Measurements from ENCODE around the gene NECTIN1.

NECTIN1 gene

GRCh38 chr11:119634301-119634700 is 94.7 kb downstream of the NECTIN1 start:
- H3K4me3 ChIP-seq (ENCODE audit: control insufficient read depth, low read depth, low read length), result no peak overlapping the region
- no peak for DNase-seq (ENCODE audit: low read depth)
- TF ChIP-seq, protein P1, sequence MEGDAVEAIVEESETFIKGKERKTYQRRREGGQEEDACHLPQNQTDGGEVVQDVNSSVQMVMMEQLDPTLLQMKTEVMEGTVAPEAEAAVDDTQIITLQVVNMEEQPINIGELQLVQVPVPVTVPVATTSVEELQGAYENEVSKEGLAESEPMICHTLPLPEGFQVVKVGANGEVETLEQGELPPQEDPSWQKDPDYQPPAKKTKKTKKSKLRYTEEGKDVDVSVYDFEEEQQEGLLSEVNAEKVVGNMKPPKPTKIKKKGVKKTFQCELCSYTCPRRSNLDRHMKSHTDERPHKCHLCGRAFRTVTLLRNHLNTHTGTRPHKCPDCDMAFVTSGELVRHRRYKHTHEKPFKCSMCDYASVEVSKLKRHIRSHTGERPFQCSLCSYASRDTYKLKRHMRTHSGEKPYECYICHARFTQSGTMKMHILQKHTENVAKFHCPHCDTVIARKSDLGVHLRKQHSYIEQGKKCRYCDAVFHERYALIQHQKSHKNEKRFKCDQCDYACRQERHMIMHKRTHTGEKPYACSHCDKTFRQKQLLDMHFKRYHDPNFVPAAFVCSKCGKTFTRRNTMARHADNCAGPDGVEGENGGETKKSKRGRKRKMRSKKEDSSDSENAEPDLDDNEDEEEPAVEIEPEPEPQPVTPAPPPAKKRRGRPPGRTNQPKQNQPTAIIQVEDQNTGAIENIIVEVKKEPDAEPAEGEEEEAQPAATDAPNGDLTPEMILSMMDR (conservative IDR thresholded peaks at IDR 0.05; ENCODE audit: control insufficient read depth, insufficient read depth, low read depth, low read length), result no peak

- DNase-seq (ENCODE audit: low read depth), result no peak
- H3K4me3 ChIP-seq (ENCODE audit: control insufficient read depth, low read depth, low read length), result no peak overlapping the region
- TF ChIP-seq, protein P1 (conservative IDR thresholded peaks at IDR 0.05; ENCODE audit: control insufficient read depth, insufficient read depth, low read depth, low read length), result no peak
Observed at GRCh38 chr11:119629834-119630624, 99.0 kb downstream of the NECTIN1 start.

GRCh38 chr11:119629085-119629484 is 99.9 kb downstream of the NECTIN1 start:
- TF ChIP-seq, protein P1 (conservative IDR thresholded peaks at IDR 0.05; ENCODE audit: control insufficient read depth, insufficient read depth, low read depth, low read length), result no peak
- no peak for DNase-seq (ENCODE audit: low read depth)
- no peak overlapping the region for H3K4me3 ChIP-seq (ENCODE audit: control insufficient read depth, low read depth, low read length)

DNA sequence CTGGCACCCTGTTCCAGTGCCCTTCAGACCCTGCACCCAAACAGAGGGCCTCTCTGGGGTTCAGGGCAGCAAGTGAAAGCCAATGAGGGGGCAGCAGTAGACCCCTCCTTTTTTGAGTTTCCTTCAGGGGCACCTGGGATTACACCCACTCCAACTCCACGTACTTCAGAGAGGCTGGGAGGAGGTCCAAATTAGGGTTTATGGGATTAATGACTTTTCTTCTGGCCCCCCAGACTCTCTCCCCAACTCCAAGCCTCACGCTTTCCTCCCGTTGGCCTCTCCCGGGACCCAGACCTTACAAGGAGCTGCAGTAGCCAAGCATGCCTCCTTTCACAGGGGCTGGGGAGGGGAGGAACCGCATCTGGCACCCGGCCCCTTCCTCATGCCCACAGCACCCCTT is 101.7 kb downstream of the NECTIN1 start:
- no peak for DNase-seq (ENCODE audit: low read depth)
- no peak overlapping the region for H3K4me3 ChIP-seq (ENCODE audit: control insufficient read depth, low read depth, low read length)
- TF ChIP-seq, protein P1 (conservative IDR thresholded peaks at IDR 0.05; ENCODE audit: control insufficient read depth, insufficient read depth, low read depth, low read length), result no peak

DNA sequence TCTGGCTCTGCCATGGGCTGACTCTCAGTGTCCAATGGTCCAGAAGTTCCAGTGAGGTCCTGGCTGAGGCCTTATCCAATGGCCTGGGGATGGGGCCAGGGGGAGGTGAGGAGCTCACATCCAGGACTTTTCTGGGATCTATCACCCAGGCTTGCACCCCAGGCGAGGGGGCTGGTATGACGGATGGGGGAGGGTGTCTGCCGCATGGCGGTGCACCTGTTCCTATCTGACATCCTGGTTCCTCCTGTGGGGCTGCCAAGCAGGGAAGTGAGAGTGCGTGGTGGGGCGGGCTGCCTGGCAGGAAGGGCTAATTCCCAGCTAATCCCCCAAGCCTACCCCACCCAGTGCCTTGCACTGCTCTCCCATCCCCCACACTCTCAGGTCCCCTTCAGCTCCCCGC is 102.1 kb downstream of the NECTIN1 start:
- H3K4me3 ChIP-seq (ENCODE audit: control insufficient read depth, low read depth, low read length), result no peak overlapping the region
- TF ChIP-seq, protein P1 (conservative IDR thresholded peaks at IDR 0.05; ENCODE audit: control insufficient read depth, insufficient read depth, low read depth, low read length), result no peak
- no peak for DNase-seq (ENCODE audit: low read depth)

GRCh38 chr11:119626197-119626841 is 102.7 kb downstream of the NECTIN1 start:
- H3K4me3 ChIP-seq (ENCODE audit: control insufficient read depth, low read depth, low read length), result no peak overlapping the region
- TF ChIP-seq, protein P1 (conservative IDR thresholded peaks at IDR 0.05; ENCODE audit: control insufficient read depth, insufficient read depth, low read depth, low read length), result no peak
- DNase-seq (ENCODE audit: low read depth), result no peak
